Measurements from ENCODE around the gene CDKN1C.

DNA sequence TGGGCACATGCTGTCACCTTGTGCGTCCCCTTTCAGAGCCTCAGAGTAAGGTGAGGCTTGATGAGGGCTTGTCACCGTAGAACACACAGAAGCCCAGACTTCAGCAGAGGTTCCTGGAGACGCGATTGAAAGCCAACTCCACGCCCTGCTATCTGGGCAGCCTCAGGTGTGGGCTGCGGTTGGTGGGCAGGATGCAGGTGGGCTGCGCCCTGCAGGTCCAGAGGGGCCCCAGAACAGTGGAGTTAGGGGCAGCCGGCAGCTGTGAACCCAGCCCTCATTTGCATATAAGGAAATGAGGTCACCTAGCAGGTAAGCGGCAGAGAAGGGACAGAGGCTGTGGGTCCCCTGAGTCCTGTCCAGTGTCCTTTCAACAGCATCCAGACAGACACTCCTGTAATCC lies 28.2 kb upstream of the CDKN1C start:
- TF ChIP-seq SNAI2 (CRISPR knock-in tag; IDR thresholded peaks at IDR 0.05) (no peak), ZNF8 (CRISPR knock-in tag; IDR thresholded peaks at IDR 0.05) (no peak), ESRRG (CRISPR knock-in tag; IDR thresholded peaks at IDR 0.05) (no peak), GLIS3 (CRISPR knock-in tag; IDR thresholded peaks at IDR 0.05) (no peak)
- TF ChIP-seq, protein P1, sequence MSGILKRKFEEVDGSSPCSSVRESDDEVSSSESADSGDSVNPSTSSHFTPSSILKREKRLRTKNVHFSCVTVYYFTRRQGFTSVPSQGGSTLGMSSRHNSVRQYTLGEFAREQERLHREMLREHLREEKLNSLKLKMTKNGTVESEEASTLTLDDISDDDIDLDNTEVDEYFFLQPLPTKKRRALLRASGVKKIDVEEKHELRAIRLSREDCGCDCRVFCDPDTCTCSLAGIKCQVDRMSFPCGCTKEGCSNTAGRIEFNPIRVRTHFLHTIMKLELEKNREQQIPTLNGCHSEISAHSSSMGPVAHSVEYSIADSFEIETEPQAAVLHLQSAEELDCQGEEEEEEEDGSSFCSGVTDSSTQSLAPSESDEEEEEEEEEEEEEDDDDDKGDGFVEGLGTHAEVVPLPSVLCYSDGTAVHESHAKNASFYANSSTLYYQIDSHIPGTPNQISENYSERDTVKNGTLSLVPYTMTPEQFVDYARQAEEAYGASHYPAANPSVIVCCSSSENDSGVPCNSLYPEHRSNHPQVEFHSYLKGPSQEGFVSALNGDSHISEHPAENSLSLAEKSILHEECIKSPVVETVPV (CRISPR knock-in tag; IDR thresholded peaks at IDR 0.05): no peak
- TF ChIP-seq, protein P2, sequence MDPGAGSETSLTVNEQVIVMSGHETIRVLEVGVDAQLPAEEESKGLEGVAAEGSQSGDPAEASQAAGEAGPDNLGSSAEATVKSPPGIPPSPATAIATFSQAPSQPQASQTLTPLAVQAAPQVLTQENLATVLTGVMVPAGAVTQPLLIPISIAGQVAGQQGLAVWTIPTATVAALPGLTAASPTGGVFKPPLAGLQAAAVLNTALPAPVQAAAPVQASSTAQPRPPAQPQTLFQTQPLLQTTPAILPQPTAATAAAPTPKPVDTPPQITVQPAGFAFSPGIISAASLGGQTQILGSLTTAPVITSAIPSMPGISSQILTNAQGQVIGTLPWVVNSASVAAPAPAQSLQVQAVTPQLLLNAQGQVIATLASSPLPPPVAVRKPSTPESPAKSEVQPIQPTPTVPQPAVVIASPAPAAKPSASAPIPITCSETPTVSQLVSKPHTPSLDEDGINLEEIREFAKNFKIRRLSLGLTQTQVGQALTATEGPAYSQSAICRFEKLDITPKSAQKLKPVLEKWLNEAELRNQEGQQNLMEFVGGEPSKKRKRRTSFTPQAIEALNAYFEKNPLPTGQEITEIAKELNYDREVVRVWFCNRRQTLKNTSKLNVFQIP (CRISPR knock-in tag; IDR thresholded peaks at IDR 0.05; ENCODE audit: borderline replicate concordance, low read depth): no peak
